MM.1S (cell line): ENCODE data around the gene RPS6KA2.

Experiments used
- DNase-seq: peaks from one replicate; pipeline ENCODE4 v3.0.0-alpha.2; 2015
- H2AFZ ChIP-seq: fragments of 300-600 bp; sonication (generic); 2 replicates; pipeline ENCODE4 v1.6.0; 2016; ENCODE audit warnings: antibody characterized with exemption, low read length
- H3F3A ChIP-seq: fragments of 300-600 bp; sonication (generic); 2 replicates; pipeline ENCODE4 v1.6.1; 2016; ENCODE audit warnings: mild to moderate bottlenecking, antibody characterized with exemption, low read length, moderate library complexity, mixed read lengths; ENCODE audit not compliant: insufficient read depth
- H3K27ac ChIP-seq: fragments of 300-600 bp; sonication (generic); 2 replicates; pipeline ENCODE4 v1.5.1; 2016; ENCODE audit warnings: mild to moderate bottlenecking, low read length
- H3K27me3 ChIP-seq: fragments of 300-600 bp; sonication (generic); replicated peaks from 2 replicates; pipeline ENCODE4 v1.6.0; 2016; ENCODE audit warnings: low read length; ENCODE audit not compliant: insufficient read depth
- H3K36me3 ChIP-seq: fragments of 300-600 bp; sonication (generic); replicated peaks from 2 replicates; pipeline ENCODE4 v1.6.1; 2016; ENCODE audit warnings: mild to moderate bottlenecking, low read length, mixed read lengths; ENCODE audit not compliant: insufficient read depth
- H3K4me1 ChIP-seq: fragments of 300-600 bp; sonication (generic); 2 replicates; pipeline ENCODE4 v1.6.1; 2016; ENCODE audit warnings: low read length, mixed read lengths
- H3K4me2 ChIP-seq: fragments of 300-600 bp; sonication (generic); 2 replicates; pipeline ENCODE4 v1.6.0; 2016; ENCODE audit warnings: low read depth, low read length
- H3K4me3 ChIP-seq: fragments of 300-600 bp; sonication (generic); 2 replicates; pipeline ENCODE4 v1.5.1; 2016; ENCODE audit warnings: low read length, mixed read lengths
- H3K79me2 ChIP-seq: fragments of 300-600 bp; sonication (generic); 2 replicates; pipeline ENCODE4 v1.6.1; 2016; ENCODE audit warnings: mixed run types, low read length, mixed read lengths
- H3K9ac ChIP-seq: fragments of 300-600 bp; sonication (generic); 2 replicates; pipeline ENCODE4 v1.6.1; 2016; ENCODE audit warnings: low read length, mixed read lengths
- H3K9me2 ChIP-seq: fragments of 300-600 bp; sonication (generic); replicated peaks from 2 replicates; pipeline ENCODE4 v1.6.1; 2016; ENCODE audit warnings: mild to moderate bottlenecking, low read length, mixed read lengths; ENCODE audit not compliant: insufficient read depth
- H3K9me3 ChIP-seq: fragments of 300-600 bp; sonication (generic); replicated peaks from 2 replicates; pipeline ENCODE4 v1.6.1; 2016; ENCODE audit warnings: mild to moderate bottlenecking, low read length, mixed read lengths; ENCODE audit not compliant: insufficient read depth
- H4K20me1 ChIP-seq: fragments of 300-600 bp; sonication (generic); 2 replicates; pipeline ENCODE4 v1.6.1; 2016; ENCODE audit warnings: mild to moderate bottlenecking, low read length, moderate library complexity, mixed read lengths; ENCODE audit not compliant: insufficient read depth
- CTCF ChIP-seq: fragments of 300-600 bp; sonication (generic); IDR thresholded peaks from 2 replicates; pipeline ENCODE4 v1.5.1; 2016; ENCODE audit warnings: antibody characterized with exemption, low read length, mixed read lengths
- EZH2 ChIP-seq: fragments of 300-600 bp; sonication (generic); optimal IDR thresholded peaks from 2 replicates; pipeline ENCODE3; 2017; ENCODE audit warnings: low read depth, mild to moderate bottlenecking, antibody characterized with exemption, low read length, mixed read lengths
- EZH2phosphoT487 ChIP-seq: fragments of 300-600 bp; sonication (generic); IDR thresholded peaks from 2 replicates; pipeline ENCODE4 v1.6.1; 2018; ENCODE audit warnings: antibody characterized with exemption, low read length

Gene RPS6KA2

GRCh38 chr6:166462461-166463135 lies 164.5 kb downstream of the RPS6KA2 start:
- no peaks in the 10 kb centered on the region for H3K9me2 ChIP-seq
- H3K79me2 ChIP-seq: no peaks in the 10 kb centered on the region
- H2AFZ ChIP-seq: no peak overlapping the region
- H3K9me3 ChIP-seq: no peaks in the 10 kb centered on the region
- no peak overlapping the region for H3K4me2 ChIP-seq
- TF ChIP-seq CTCF (no peak), EZH2phosphoT487 (no peak), EZH2 (no peak)
- H4K20me1 ChIP-seq: no peaks in the 10 kb centered on the region
- no peak overlapping the region for H3K4me3 ChIP-seq
- H3K27me3 ChIP-seq: no peaks in the 10 kb centered on the region
- no peaks in the 10 kb centered on the region for H3F3A ChIP-seq
- H3K4me1 ChIP-seq: no peaks in the 10 kb centered on the region
- H3K9ac ChIP-seq: no peak overlapping the region
- no peak overlapping the region for H3K27ac ChIP-seq
- H3K36me3 ChIP-seq: no peaks in the 10 kb centered on the region
- DNase-seq: no peak

GRCh38 chr6:166461821-166462460 lies 165.1 kb downstream of the RPS6KA2 start:
- DNase-seq: no peak
- no peaks in the 10 kb centered on the region for H3K9me3 ChIP-seq
- H3F3A ChIP-seq: no peaks in the 10 kb centered on the region
- H3K9ac ChIP-seq: no peak overlapping the region
- H2AFZ ChIP-seq: no peak overlapping the region
- H3K9me2 ChIP-seq: no peaks in the 10 kb centered on the region
- H3K27me3 ChIP-seq: no peaks in the 10 kb centered on the region
- no peak overlapping the region for H3K4me2 ChIP-seq
- no peaks in the 10 kb centered on the region for H3K79me2 ChIP-seq
- TF ChIP-seq EZH2phosphoT487 (no peak), EZH2 (no peak), CTCF (no peak)
- H3K36me3 ChIP-seq: no peaks in the 10 kb centered on the region
- H4K20me1 ChIP-seq: no peaks in the 10 kb centered on the region
- no peaks in the 10 kb centered on the region for H3K4me1 ChIP-seq
- H3K27ac ChIP-seq: no peak overlapping the region
- no peak overlapping the region for H3K4me3 ChIP-seq

GRCh38 chr6:166460473-166461437 lies 166.3 kb downstream of the RPS6KA2 start:
- H3K36me3 ChIP-seq: no peaks in the 10 kb centered on the region
- no peak overlapping the region for H3K4me3 ChIP-seq
- H3K79me2 ChIP-seq: no peaks in the 10 kb centered on the region
- TF ChIP-seq EZH2phosphoT487: no peak
- no peak for TF ChIP-seq CTCF
- no peak for TF ChIP-seq EZH2
- no peak overlapping the region for H3K9ac ChIP-seq
- no peak overlapping the region for H3K27ac ChIP-seq
- H3F3A ChIP-seq: no peaks in the 10 kb centered on the region
- H4K20me1 ChIP-seq: no peaks in the 10 kb centered on the region
- no peaks in the 10 kb centered on the region for H3K4me1 ChIP-seq
- no peak overlapping the region for H2AFZ ChIP-seq
- H3K27me3 ChIP-seq: no peaks in the 10 kb centered on the region
- DNase-seq: no peak
- no peaks in the 10 kb centered on the region for H3K9me3 ChIP-seq
- no peaks in the 10 kb centered on the region for H3K9me2 ChIP-seq
- no peak overlapping the region for H3K4me2 ChIP-seq
